SK-N-SH (cell line): ENCODE measurements around the gene IMPA2. TPM values are rescaled to one million over a fixed set of nuclear protein-coding genes. Genes with fewer than 3 reads are reported as not detected.
A peak's percentile ranks its signal among the peaks of the same experiment; 100 is the strongest.

ENCODE experiments used
- CTCF ChIA-PET: fragments of 300-600, 350-600 bp; formaldehyde crosslinking; extraction: SDS; loops from one replicate; lab custom pipeline; 2021; lab: Yijun Ruan, JAX
- POLR2A ChIA-PET: fragments of 350-600 bp; sonication (Branson Sonifier 250); formaldehyde crosslinking; extraction: SDS; loops from one replicate; lab custom pipeline; 2020; ENCODE audit warnings: antibody characterized with exemption, inconsistent platforms; lab: Yijun Ruan, JAX
- DNase-seq: peaks from one replicate; pipeline ENCODE4 v3.0.0; 2012
- H2AFZ ChIP-seq: fragments of 200-600 bp; sonication (generic); 2 replicates; pipeline ENCODE4 v1.8.1; 2016; ENCODE audit warnings: antibody characterized with exemption, mild to moderate bottlenecking, low read depth
- H3F3A ChIP-seq: fragments of 200-600 bp; sonication (generic); replicated peaks from 2 replicates; pipeline ENCODE3; 2016; ENCODE audit warnings: antibody characterized with exemption, mild to moderate bottlenecking; ENCODE audit not compliant: insufficient read depth
- H3K27ac ChIP-seq, 2 experiments: fragments of 200-500 bp in 1 of 2; fragments of 200-600 bp in 1 of 2; sonication (Bioruptor generic) in 1 of 2; sonication (generic), shearing (Covaris generic) in 1 of 2; 2 replicates each; pipeline versions ENCODE4 v1.5.1 to v1.6.1; 2014 to 2016; ENCODE audit warnings: low read depth in 2 of 2, inconsistent platforms in 1 of 2, low read length in 1 of 2, mild to moderate bottlenecking in 1 of 2, mixed read lengths in 1 of 2
- H3K27me3 ChIP-seq: fragments of 200-600 bp; sonication (generic), shearing (Covaris generic); 2 replicates; pipeline ENCODE4 v1.6.1; 2016; ENCODE audit warnings: mixed run types; ENCODE audit not compliant: insufficient read depth
- H3K36me3 ChIP-seq, 2 experiments: fragments of 200-500 bp in 1 of 2; fragments of 200-600 bp in 1 of 2; sonication (Bioruptor generic) in 1 of 2; sonication (generic) in 1 of 2; replicated peaks in 1 of 2; 2 replicates each; pipeline versions ENCODE3 to v1.5.1; 2014 to 2016; ENCODE audit warnings: low read length in 1 of 2, mild to moderate bottlenecking in 1 of 2; ENCODE audit not compliant: insufficient read depth in 2 of 2, control insufficient read depth in 1 of 2
- H3K4me1 ChIP-seq, 2 experiments: fragments of 200-500 bp in 1 of 2; fragments of 200-600 bp in 1 of 2; sonication (Bioruptor generic) in 1 of 2; sonication (generic), shearing (Covaris generic) in 1 of 2; 2 replicates each; pipeline versions ENCODE4 v1.5.1 to v1.6.1; 2014 to 2016; ENCODE audit warnings: low read depth in 1 of 2, low read length in 1 of 2, mixed run types in 1 of 2; ENCODE audit not compliant: insufficient read depth in 2 of 2, control insufficient read depth in 1 of 2
- H3K4me2 ChIP-seq: fragments of 200-600 bp; sonication (generic), shearing (Covaris generic); 2 replicates; pipeline ENCODE4 v1.6.1; 2017; ENCODE audit warnings: mixed run types
- H3K4me3 ChIP-seq, 2 experiments: fragments of 200-500 bp in 1 of 2; fragments of 200-600 bp in 1 of 2; sonication (Bioruptor generic) in 1 of 2; sonication (generic), shearing (Covaris generic) in 1 of 2; 2 replicates each; pipeline versions ENCODE4 v1.5.1 to v1.8.1; 2014 to 2016; ENCODE audit warnings: low read depth in 2 of 2, inconsistent platforms in 1 of 2, low read length in 1 of 2, mild to moderate bottlenecking in 1 of 2, mixed read lengths in 1 of 2, moderate library complexity in 1 of 2
- H3K79me2 ChIP-seq: fragments of 200-600 bp; sonication (generic); 2 replicates; pipeline ENCODE4 v1.8.1; 2017; ENCODE audit warnings: mild to moderate bottlenecking; ENCODE audit not compliant: insufficient read depth
- H3K9ac ChIP-seq: fragments of 200-600 bp; sonication (generic); 2 replicates; pipeline ENCODE4 v1.6.1; 2017; ENCODE audit warnings: mixed run types
- H3K9me2 ChIP-seq: fragments of 200-600 bp; sonication (generic); 2 replicates; pipeline ENCODE4 v1.6.1; 2017; ENCODE audit warnings: mixed run types
- H3K9me3 ChIP-seq: fragments of 200-600 bp; sonication (generic); 2 replicates; pipeline ENCODE4 v1.6.1; 2017; ENCODE audit warnings: mixed run types, mild to moderate bottlenecking, moderate library complexity
- H4K20me1 ChIP-seq: fragments of 200-600 bp; sonication (generic); 2 replicates; pipeline ENCODE4 v1.6.1; 2017; ENCODE audit warnings: mild to moderate bottlenecking, mixed run types; ENCODE audit not compliant: insufficient read depth
- CHD2 ChIP-seq: fragments of 150-350 bp; IDR thresholded peaks from 2 replicates; pipeline ENCODE4 v1.6.1; 2018; ENCODE audit warnings: low read length; ENCODE audit not compliant: partially characterized antibody
- EP300 ChIP-seq, 2 experiments: IDR thresholded peaks; 2 replicates each; pipeline versions ENCODE4 v1.4.0 to v1.6.1; 2012; ENCODE audit warnings: borderline replicate concordance in 1 of 2, low read depth in 1 of 2, low read length in 1 of 2
- FOXJ3 ChIP-seq: sonication (generic); formaldehyde crosslinking; IDR thresholded peaks from 2 replicates; pipeline ENCODE4 v1.5.1; 2020; ENCODE audit warnings: mild to moderate bottlenecking, missing genetic modification reagents
- FOXM1 ChIP-seq: IDR thresholded peaks from 2 replicates; pipeline ENCODE4 v1.4.0; 2012; ENCODE audit warnings: low read depth, mild to moderate bottlenecking
- GABPA ChIP-seq: IDR thresholded peaks from 2 replicates; pipeline ENCODE4 v1.4.0; 2012; ENCODE audit warnings: low read depth, mild to moderate bottlenecking
- GATA2 ChIP-seq: sonication (generic); formaldehyde crosslinking; IDR thresholded peaks from 2 replicates; pipeline ENCODE4 v1.5.0; 2020; ENCODE audit warnings: mild to moderate bottlenecking, missing genetic modification reagents
- IRF3 ChIP-seq: fragments of 150-350 bp; IDR thresholded peaks from 2 replicates; pipeline ENCODE4 v1.6.1; 2016; ENCODE audit warnings: mild to moderate bottlenecking, low read depth, low read length
- MAX ChIP-seq: IDR thresholded peaks from 2 replicates; pipeline ENCODE4 v1.4.0; 2012; ENCODE audit warnings: low read depth
- NFIC ChIP-seq: IDR thresholded peaks from 2 replicates; pipeline ENCODE4 v1.4.0; 2012; ENCODE audit warnings: borderline replicate concordance
- NRF1 ChIP-seq: IDR thresholded peaks from 2 replicates; pipeline ENCODE4 v1.6.1; 2012; ENCODE audit warnings: low read depth, mild to moderate bottlenecking, low read length
- PBX3 ChIP-seq: IDR thresholded peaks from 2 replicates; pipeline ENCODE4; 2012
- RCOR1 ChIP-seq: fragments of 150-350 bp; IDR thresholded peaks from 2 replicates; pipeline ENCODE4 v1.6.1; 2017; ENCODE audit warnings: antibody characterized with exemption, low read length
- RFX5 ChIP-seq: IDR thresholded peaks from 2 replicates; pipeline ENCODE4 v1.6.1; 2012; ENCODE audit warnings: mild to moderate bottlenecking, improper control_type of control experiment, low read length
- SMC3 ChIP-seq: IDR thresholded peaks from 2 replicates; pipeline ENCODE4 v1.6.1; 2012; ENCODE audit warnings: low read depth, low read length, improper control_type of control experiment
- TCF12 ChIP-seq: IDR thresholded peaks from 2 replicates; pipeline ENCODE4 v1.4.0; 2012
- USF1 ChIP-seq: IDR thresholded peaks from 2 replicates; pipeline ENCODE4 v1.4.0; 2012; ENCODE audit warnings: low read depth, borderline replicate concordance
- USF2 ChIP-seq: fragments of 150-350 bp; IDR thresholded peaks from 2 replicates; pipeline ENCODE4 v1.6.1; 2017; ENCODE audit warnings: antibody characterized with exemption, low read length, low read depth, borderline replicate concordance
- ZBTB33 ChIP-seq: IDR thresholded peaks from 2 replicates; pipeline ENCODE4 v1.4.0; 2012; ENCODE audit warnings: low read depth, borderline replicate concordance
- WGBS: methylation state at CpG from one replicate; pipeline ENCODE4 v1.1.6; 2017; ENCODE audit warnings: low lambda C conversion rate; 5-methylcytosine and 5-hydroxymethylcytosine counted together
- polyA plus RNA-seq, 3 experiments: library from polyadenylated mRNA; depleted of rRNA; stranded (reverse); fragments of >200 nt; gene quantifications; 2 replicates each; pipeline ENCODE4 v1.2.3, GENCODE V29; 2012

IMPA2 gene
- polyA plus RNA-seq, 1 of the 3 experiments (the other 2 are of a cell fraction) = 0.18 TPM

- Histone ChIP-seq H3F3A (no peaks in the 10 kb centered on the region), H3K9me3 (no peaks in the 10 kb centered on the region), H3K4me3 (peak overlapping the region in 1 of 2 experiments; percentile 33; a peak in 1 of 4 replicates), H3K9me2 (no peaks in the 10 kb centered on the region), H3K79me2 (no peaks in the 10 kb centered on the region), H3K4me1 (peaks cover 0 to 2% of the 10 kb centered on the region in 2 experiments; a peak in 1 of 4 replicates), H3K27me3 (peaks cover 62% of the 10 kb centered on the region), H3K9ac (no peak overlapping the region), H2AFZ (no peak overlapping the region; the same call in 1 of the 2 replicates), H3K36me3 (no peaks in the 10 kb centered on the region), H4K20me1 (no peaks in the 10 kb centered on the region), H3K4me2 (peak overlapping the region; percentile 84; the same call in 1 of the 2 replicates), H3K27ac (no peak overlapping the region)
- 45% methylated on average over 8 of the region's 27 CpGs for WGBS
- TF ChIP-seq CHD2 = no peak
- no peak for TF ChIP-seq IRF3
- TF ChIP-seq FOXJ3 (CRISPR knock-in tag) = no peak
- TF ChIP-seq SMC3 = no peak
- no peak for TF ChIP-seq PBX3
- no peak for TF ChIP-seq USF1
- TF ChIP-seq EP300 (IDR thresholded peaks at IDR 0.05; ENCODE audit: borderline replicate concordance in 1 of 2, low read depth in 1 of 2, low read length in 1 of 2) = no peak
- no peak for TF ChIP-seq NFIC
- TF ChIP-seq GATA2 (CRISPR knock-in tag) = no peak
- no peak for TF ChIP-seq NRF1
- no peak for TF ChIP-seq USF2
- TF ChIP-seq FOXM1 = no peak
- no peak for TF ChIP-seq ZBTB33
- no peak for TF ChIP-seq RCOR1
- no peak for TF ChIP-seq MAX
- TF ChIP-seq GABPA = no peak
- no peak for TF ChIP-seq RFX5
- no peak for TF ChIP-seq TCF12
- POLR2A ChIA-PET = no interaction called here
- peak; percentile 43 for DNase-seq
- CTCF ChIA-PET = interaction anchor here (0.5 to 6.2 kb wide), 46 partner anchors 8 to 1475 kb away, joined by 3 to 117 read pairs (median 4); partner anchors contain the start of gene IMPA2
Observed at GRCh38 chr18:12038082-12038638, 56.9 kb downstream of the IMPA2 start.
